Pancreas (tissue), 10 donors: ENCODE measurements around the gene NOD2. TPM values are rescaled to one million over a fixed set of nuclear protein-coding genes. Genes with fewer than 3 reads are reported as not detected.

Source experiments
- ATAC-seq, 4 donors: fragments of 200-7000 bp; cut with Tn5 transposase; one replicate each; pipeline versions ENCODE4 v1.8.0 to v1.9.1; 2020; ENCODE audit warnings: mild to moderate bottlenecking in 4 of 4, moderate library complexity in 4 of 4
- DNase-seq, 6 donors: peaks; one replicate each; pipeline ENCODE4 v3.0.0-alpha.2; 2020
- FAIRE-seq: peaks from 2 replicates; lab custom pipeline; 2012; peaks lifted over from hg19 to GRCh38; lab: Jason Lieb, UNC
- H3K27ac ChIP-seq, 4 donors: fragments of 200-600 bp; sonication (generic); 1 replicate in 3 of 4; 2 replicates in 1 of 4; pipeline versions ENCODE4 v1.5.0 to v1.8.0; 2020
- H3K27me3 ChIP-seq, 4 donors: fragments of 200-600 bp; one replicate each; pipeline ENCODE4 v1.8.0; 2021
- H3K36me3 ChIP-seq, 3 donors: fragments of 200-600 bp; sonication (generic) in 1 of 3; one replicate each; pipeline versions ENCODE4 v1.5.0 to v1.8.0; 2020 to 2021
- H3K4me1 ChIP-seq, 3 donors: fragments of 200-600 bp; one replicate each; pipeline ENCODE4 v1.8.0; 2021
- H3K4me3 ChIP-seq, 4 donors: fragments of 200-600 bp; sonication (generic) in 2 of 4; one replicate each; pipeline versions ENCODE4 v1.5.0 to v1.8.0; 2020 to 2021
- H3K9me3 ChIP-seq, 4 donors: fragments of 200-600 bp; one replicate each; pipeline ENCODE4 v1.8.0; 2021
- CTCF ChIP-seq, 4 donors: fragments of 200-600 bp; sonication (generic) in 3 of 4; IDR thresholded peaks; one replicate each; pipeline versions ENCODE4 v1.5.0 to v1.8.0; 2021; ENCODE audit warnings: antibody characterized with exemption in 4 of 4
- WGBS, 2 donors: extraction: QIAGEN DNeasy Blood & Tissue Kit; methylation state at CpG; one replicate each; pipeline ENCODE4 v1.1.7; 2013; 5-methylcytosine and 5-hydroxymethylcytosine counted together
- intact Hi-C, 3 donors: fragments of 100-400 bp; cut with DNase I; formaldehyde crosslinking; loops; one replicate each; pipeline versions ENCODE4 v1.11.1 to v1.14.2; 2022
- polyA plus RNA-seq, 2 donors: library from polyadenylated mRNA; stranded (reverse); fragments of 200-250 nt; gene quantifications; one replicate each; pipeline ENCODE4 v1.2.3, GENCODE V29; 2013
- total RNA-seq, 6 donors: library from RNA; stranded (reverse); fragmentation: NEBNext Ultra II Directional in 4 of 6; extraction: Animal tissue kit (Norgen Biotek cat#: 25700) in 4 of 6; gene quantifications; one replicate each; pipeline versions ENCODE4 v1.2.1 to v1.2.4, GENCODE V29; 2021 to 2023
- donor health status: healthy with polysubstance abuse.
- donor health status: DM: no; HTN: no; CAD: no; lungs with moderate emphysema.
- donor health status: DM: no; HTN: no; CAD: no.
- donor health status: control.
- donor health status: control.
- donor health status: Bipolar disorder and iron deficiency.
- donor health status: DM: yes; HTN: yes; CAD: no.
- donor health status: DM: no; HTN: no; CAD: no.
- donor health status: DM: no; HTN: no; CAD: no.
- donor health status: DM: yes; HTN: yes; CAD: no.

Gene NOD2
- total and polyA plus RNA-seq, 8 donors, result 0.08 to 2.1 (median 0.27) TPM

GRCh38 chr16:50688083-50688482, 5.3 kb upstream of the NOD2 start:
- no peak for ATAC-seq
- intact Hi-C loops, result no loop called here

GRCh38 chr16:50688867-50689266, 4.5 kb upstream of the NOD2 start:
- Histone ChIP-seq H3K9me3 (no peaks in the 10 kb centered on the region), H3K27me3 (no peaks in the 10 kb centered on the region), H3K4me1 (no peaks in the 10 kb centered on the region), H3K27ac (no peak overlapping the region), H3K36me3 (no peaks in the 10 kb centered on the region), H3K4me3 (no peak overlapping the region)
- ATAC-seq (no peak), DNase-seq (no peak), FAIRE-seq (no peak)
- 83 to 85% methylated on average over 3 of the region's 3 CpGs for WGBS, 2 donors
- TF ChIP-seq CTCF (IDR thresholded peaks at IDR 0.05), result no peak
- intact Hi-C loops, result no loop called here

More at GRCh38 chr16:50688083-50688482, 5.3 kb upstream of the NOD2 start:
- 58 to 63% methylated on average over 12 of the region's 12 CpGs for WGBS, 2 donors
- Histone ChIP-seq H3K9me3 (no peaks in the 10 kb centered on the region), H3K4me3 (no peak overlapping the region), H3K36me3 (no peaks in the 10 kb centered on the region), H3K4me1 (no peaks in the 10 kb centered on the region), H3K27me3 (no peaks in the 10 kb centered on the region), H3K27ac (no peak overlapping the region)
- no peak for TF ChIP-seq CTCF (IDR thresholded peaks at IDR 0.05)
- no peak for FAIRE-seq
- DNase-seq, result no peak

DNA sequence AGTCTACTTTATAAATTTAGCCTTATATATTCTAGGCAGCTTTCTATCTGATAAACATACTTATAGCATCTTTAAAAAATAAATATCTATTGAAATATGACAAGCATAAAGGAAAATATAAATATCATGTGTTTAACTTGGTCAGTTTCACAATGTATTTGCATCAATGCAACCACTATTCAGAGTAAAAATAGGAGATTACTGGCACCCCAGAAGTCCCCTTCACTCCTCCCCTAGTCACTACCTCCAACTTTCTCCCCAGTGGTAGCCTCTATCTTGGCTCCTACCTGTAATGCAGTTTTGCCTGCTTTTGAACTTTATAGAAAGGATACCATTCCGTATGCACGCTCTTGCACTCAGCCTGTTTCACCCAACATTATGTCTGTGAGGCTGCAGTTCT, 3.2 kb upstream of the NOD2 start:
- intact Hi-C loops, result no loop called here
- no peaks in the 10 kb centered on the region for H3K36me3 ChIP-seq
- no peaks in the 10 kb centered on the region for H3K4me1 ChIP-seq

GRCh38 chr16:50692644-50692998, 785 bp upstream of the NOD2 start:
- Histone ChIP-seq H3K4me1 (peaks cover 0 to 4% (median 0%) of the 10 kb centered on the region in 3 donors), H3K9me3 (no peaks in the 10 kb centered on the region), H3K4me3 (no peak overlapping the region), H3K27me3 (no peaks in the 10 kb centered on the region), H3K36me3 (no peaks in the 10 kb centered on the region), H3K27ac (no peak overlapping the region)
- 81 to 85% methylated on average over 4 of the region's 4 CpGs for WGBS, 2 donors
- ATAC-seq, result no peak
- FAIRE-seq, result no peak
- DNase-seq, result no peak
- TF ChIP-seq CTCF (IDR thresholded peaks at IDR 0.05), result no peak
- intact Hi-C loops, result no loop called here

More for the DNA sequence above, 3.2 kb upstream of the NOD2 start:
- H3K27ac ChIP-seq, result no peak overlapping the region
- no peaks in the 10 kb centered on the region for H3K9me3 ChIP-seq
- H3K27me3 ChIP-seq, result no peaks in the 10 kb centered on the region
- DNase-seq (no peak), FAIRE-seq (no peak), ATAC-seq (no peak)
- TF ChIP-seq CTCF (IDR thresholded peaks at IDR 0.05), result no peak
- WGBS, 2 donors, result 87 to 98% methylated on average over 2 of the region's 2 CpGs
- H3K4me3 ChIP-seq, result no peak overlapping the region

DNA sequence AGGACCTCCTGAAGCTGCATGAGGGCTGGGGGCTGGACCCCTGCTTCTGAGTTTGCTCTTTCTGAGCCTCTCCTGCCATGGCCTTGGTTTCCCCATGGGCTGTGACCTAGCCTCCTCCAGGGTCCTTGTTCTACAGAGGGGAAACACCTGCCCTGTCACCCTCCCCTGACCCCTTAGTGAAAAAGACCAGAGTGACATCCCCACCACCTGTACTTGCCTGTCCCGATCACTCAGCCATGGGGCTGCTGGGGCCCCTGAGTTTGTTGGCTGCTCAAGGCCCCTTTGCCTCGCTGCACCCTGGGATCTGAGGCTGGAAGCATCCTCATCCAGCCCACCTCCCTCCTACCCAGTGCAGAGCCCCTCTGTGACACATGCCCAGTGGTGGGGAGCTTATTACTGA, 800 bp downstream of the NOD2 start:
- FAIRE-seq (no peak), ATAC-seq (no peak), DNase-seq (peak in 1 of 6 donors; percentile 37)
- Histone ChIP-seq H3K27me3 (no peaks in the 10 kb centered on the region), H3K4me1 (peaks cover 0 to 5% (median 0%) of the 10 kb centered on the region in 3 donors), H3K4me3 (peak overlapping the region in 1 of 4 donors; percentile 50), H3K36me3 (no peaks in the 10 kb centered on the region), H3K27ac (no peak overlapping the region), H3K9me3 (no peaks in the 10 kb centered on the region)
- intact Hi-C loops, result no loop called here
- 88 to 99% methylated on average over 2 of the region's 2 CpGs for WGBS, 2 donors
- no peak for TF ChIP-seq CTCF (IDR thresholded peaks at IDR 0.05)
